Smooth muscle cell (in vitro differentiated cells): Measurements from ENCODE around the gene DPYSL3. TPM values are rescaled to one million over a fixed set of nuclear protein-coding genes. Genes with fewer than 3 reads are reported as not detected.

Experiments
- DNase-seq: peaks from one replicate; lab custom pipeline; 2025; ENCODE audit not compliant: unreplicated experiment; lab: John Stamatoyannopoulos, UW
- H2AFZ ChIP-seq: fragments of 200-600 bp; sonication (generic); 2 replicates; pipeline ENCODE4 v1.6.0; 2016; ENCODE audit warnings: antibody characterized with exemption, low read depth, mild to moderate bottlenecking
- H3F3A ChIP-seq: fragments of 200-600 bp; sonication (generic); 2 replicates; pipeline ENCODE4 v1.6.0; 2017; ENCODE audit warnings: antibody characterized with exemption, low read depth
- H3K27ac ChIP-seq: fragments of 200-600 bp; sonication (generic); 2 replicates; pipeline ENCODE4 v1.5.1; 2016; ENCODE audit warnings: low read depth, mild to moderate bottlenecking
- H3K27me3 ChIP-seq: fragments of 200-600 bp; sonication (generic); 2 replicates; pipeline ENCODE4 v1.6.1; 2016; ENCODE audit warnings: low read depth, mild to moderate bottlenecking
- H3K36me3 ChIP-seq: fragments of 200-600 bp; sonication (generic); 2 replicates; pipeline ENCODE4 v1.5.1; 2016; ENCODE audit warnings: low read depth
- H3K4me1 ChIP-seq: fragments of 200-600 bp; sonication (generic); 2 replicates; pipeline ENCODE4 v1.5.1; 2016; ENCODE audit warnings: low read depth
- H3K4me2 ChIP-seq: fragments of 200-600 bp; sonication (generic); 2 replicates; pipeline ENCODE4 v1.6.0; 2016; ENCODE audit warnings: mild to moderate bottlenecking
- H3K4me3 ChIP-seq: fragments of 200-600 bp; sonication (generic); 2 replicates; pipeline ENCODE4 v1.5.1; 2016; ENCODE audit warnings: mild to moderate bottlenecking
- H3K79me2 ChIP-seq: fragments of 200-600 bp; sonication (generic); 2 replicates; pipeline ENCODE4 v1.6.0; 2016; ENCODE audit warnings: low read depth, mild to moderate bottlenecking
- H3K9ac ChIP-seq: fragments of 200-600 bp; sonication (generic); 2 replicates; pipeline ENCODE4 v1.6.0; 2016; ENCODE audit warnings: low read depth
- H3K9me3 ChIP-seq: fragments of 200-600 bp; sonication (generic); replicated peaks from 2 replicates; pipeline ENCODE4 v1.5.1; 2016; ENCODE audit warnings: low read depth
- H4K20me1 ChIP-seq: fragments of 200-600 bp; sonication (generic); 2 replicates; pipeline ENCODE4 v1.6.0; 2016; ENCODE audit warnings: low read depth
- whole genome bisulfite sequencing: methylation state at CpG from one replicate; pipeline ENCODE4 v1.1.7; 2016; ENCODE audit warnings: low lambda C conversion rate; 5-methylcytosine and 5-hydroxymethylcytosine counted together
- polyA plus RNA-seq: library from polyadenylated mRNA; unstranded; fragments of >200 nt; fragmentation: Nextera tagmentation; extraction: Ambion mirVana; gene quantifications from 2 replicates; pipeline ENCODE4 v1.2.1, GENCODE V29; 2016
- total RNA-seq: library from RNA; depleted of rRNA; stranded (reverse); fragments of >200 nt; gene quantifications from 2 replicates; pipeline ENCODE4 v1.2.3, GENCODE V29; 2014
- TF ChIP-seq, protein P1 (sequence below): fragments of 200-600 bp; sonication (generic); IDR thresholded peaks from 2 replicates; pipeline ENCODE4 v1.5.1; 2017; ENCODE audit warnings: borderline replicate concordance, mild to moderate bottlenecking, antibody characterized with exemption; ENCODE audit not compliant: insufficient read depth, poor library complexity, severe bottlenecking

Gene DPYSL3
- total and polyA plus RNA-seq, 2 experiments from 2014 or later = 65.5 to 124 TPM

DNA sequence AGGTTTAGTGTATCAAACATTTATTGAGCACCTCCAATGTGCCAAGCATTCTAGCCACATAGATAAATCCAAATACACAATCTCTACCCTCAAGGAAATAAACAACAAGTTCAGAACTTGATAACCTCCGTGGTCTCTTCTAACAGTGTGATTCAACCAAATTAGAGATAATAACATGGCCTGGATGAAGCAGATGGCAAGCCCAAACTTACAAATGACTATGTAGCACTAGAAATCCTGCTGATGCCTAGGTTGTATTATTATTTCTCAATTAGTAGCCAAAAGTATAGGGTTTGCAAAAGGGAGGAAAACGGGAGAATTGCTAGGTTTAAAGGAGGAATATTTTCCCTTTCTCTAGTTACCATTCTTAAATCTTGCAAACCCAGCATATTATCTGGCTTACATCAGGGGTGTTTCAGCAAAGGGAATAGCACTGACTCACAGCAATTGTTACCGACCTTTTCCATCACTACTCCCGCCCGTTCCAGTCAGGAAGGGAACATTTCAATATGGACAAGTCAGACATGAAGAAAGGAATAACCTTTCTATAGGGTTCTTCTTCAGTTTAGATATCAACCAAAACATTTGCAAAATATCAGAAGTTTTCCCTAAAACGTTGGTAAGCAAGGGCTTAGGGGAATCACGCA is 2.3 kb downstream of the DPYSL3 start:
- H3K9me3 ChIP-seq = no peaks in the 10 kb centered on the region
- no peak overlapping the region for H3K27ac ChIP-seq
- H3K4me2 ChIP-seq = peak overlapping the region; percentile 98
- no peak overlapping the region for H3K9ac ChIP-seq
- no peak overlapping the region for H2AFZ ChIP-seq
- H3K27me3 ChIP-seq = no peaks in the 10 kb centered on the region
- TF ChIP-seq, protein P1, sequence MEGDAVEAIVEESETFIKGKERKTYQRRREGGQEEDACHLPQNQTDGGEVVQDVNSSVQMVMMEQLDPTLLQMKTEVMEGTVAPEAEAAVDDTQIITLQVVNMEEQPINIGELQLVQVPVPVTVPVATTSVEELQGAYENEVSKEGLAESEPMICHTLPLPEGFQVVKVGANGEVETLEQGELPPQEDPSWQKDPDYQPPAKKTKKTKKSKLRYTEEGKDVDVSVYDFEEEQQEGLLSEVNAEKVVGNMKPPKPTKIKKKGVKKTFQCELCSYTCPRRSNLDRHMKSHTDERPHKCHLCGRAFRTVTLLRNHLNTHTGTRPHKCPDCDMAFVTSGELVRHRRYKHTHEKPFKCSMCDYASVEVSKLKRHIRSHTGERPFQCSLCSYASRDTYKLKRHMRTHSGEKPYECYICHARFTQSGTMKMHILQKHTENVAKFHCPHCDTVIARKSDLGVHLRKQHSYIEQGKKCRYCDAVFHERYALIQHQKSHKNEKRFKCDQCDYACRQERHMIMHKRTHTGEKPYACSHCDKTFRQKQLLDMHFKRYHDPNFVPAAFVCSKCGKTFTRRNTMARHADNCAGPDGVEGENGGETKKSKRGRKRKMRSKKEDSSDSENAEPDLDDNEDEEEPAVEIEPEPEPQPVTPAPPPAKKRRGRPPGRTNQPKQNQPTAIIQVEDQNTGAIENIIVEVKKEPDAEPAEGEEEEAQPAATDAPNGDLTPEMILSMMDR = no peak
- no peaks in the 10 kb centered on the region for H4K20me1 ChIP-seq
- DNase-seq = no peak
- no peaks in the 10 kb centered on the region for H3K36me3 ChIP-seq
- no peaks in the 10 kb centered on the region for H3F3A ChIP-seq
- WGBS = 42% methylated on average over 7 of the region's 7 CpGs
- H3K4me3 ChIP-seq = peak overlapping the region; percentile 79
- peaks cover 11% of the 10 kb centered on the region for H3K4me1 ChIP-seq
- H3K79me2 ChIP-seq = peaks cover 8% of the 10 kb centered on the region

DNA sequence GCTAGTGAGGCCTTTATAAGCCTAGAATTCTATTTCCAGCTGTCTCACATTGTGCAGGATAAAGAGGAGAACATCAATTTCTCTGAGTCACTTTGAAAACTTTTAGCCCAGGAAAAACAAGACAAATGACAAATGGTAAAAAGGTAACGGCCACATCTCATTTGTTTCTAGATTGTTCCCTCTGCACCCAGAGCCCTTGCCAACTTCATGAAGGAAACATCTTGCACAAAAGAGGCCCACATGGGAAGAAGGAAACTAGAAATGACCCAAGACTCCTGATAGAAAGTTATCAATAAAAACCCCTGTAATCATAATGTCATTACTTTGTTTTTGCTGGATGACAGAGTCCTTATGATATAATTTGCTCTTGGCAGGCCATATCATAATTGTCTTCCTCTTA is 5.3 kb downstream of the DPYSL3 start:
- peaks cover 14% of the 10 kb centered on the region for H3K79me2 ChIP-seq
- WGBS = 86% methylated on average over 1 of the region's 1 CpG
- no peaks in the 10 kb centered on the region for H3F3A ChIP-seq
- H3K27me3 ChIP-seq = no peaks in the 10 kb centered on the region
- H3K4me2 ChIP-seq = no peak overlapping the region
- no peak overlapping the region for H3K4me3 ChIP-seq
- no peaks in the 10 kb centered on the region for H3K36me3 ChIP-seq
- TF ChIP-seq, protein P1 = no peak
- no peaks in the 10 kb centered on the region for H3K9me3 ChIP-seq
- H2AFZ ChIP-seq = no peak overlapping the region
- no peak for DNase-seq
- H3K9ac ChIP-seq = no peak overlapping the region
- H3K27ac ChIP-seq = no peak overlapping the region
- peaks cover 6% of the 10 kb centered on the region for H3K4me1 ChIP-seq
- H4K20me1 ChIP-seq = no peaks in the 10 kb centered on the region

DNA sequence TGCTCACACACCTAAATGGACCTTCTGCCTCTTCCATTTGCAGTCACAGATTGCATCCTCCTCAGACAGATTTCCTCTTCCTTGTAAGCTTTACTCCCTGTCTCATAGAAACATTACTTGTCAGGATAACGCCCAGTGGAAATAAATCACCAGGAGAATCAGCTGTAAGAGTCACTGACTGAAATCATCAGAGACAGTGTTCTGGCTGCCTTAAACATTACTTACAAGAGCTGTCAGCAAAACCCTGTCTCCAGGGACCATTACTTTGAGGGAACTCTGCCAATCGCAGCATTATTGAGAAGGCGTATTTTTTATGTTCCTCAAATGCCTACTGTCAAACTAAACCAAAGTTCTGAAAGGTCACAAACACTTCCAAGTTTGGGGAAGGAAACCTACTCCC is 5.9 kb downstream of the DPYSL3 start:
- no peak for DNase-seq
- WGBS = 44% methylated on average over 3 of the region's 3 CpGs
- H3K79me2 ChIP-seq = peaks cover 14% of the 10 kb centered on the region
- TF ChIP-seq, protein P1 = no peak
- H3K36me3 ChIP-seq = no peaks in the 10 kb centered on the region
- no peak overlapping the region for H3K4me2 ChIP-seq
- H4K20me1 ChIP-seq = no peaks in the 10 kb centered on the region
- H3K27ac ChIP-seq = no peak overlapping the region
- H3K27me3 ChIP-seq = no peaks in the 10 kb centered on the region
- peaks cover 6% of the 10 kb centered on the region for H3K4me1 ChIP-seq
- H3K4me3 ChIP-seq = no peak overlapping the region
- no peak overlapping the region for H3K9ac ChIP-seq
- H2AFZ ChIP-seq = no peak overlapping the region
- H3F3A ChIP-seq = no peaks in the 10 kb centered on the region
- H3K9me3 ChIP-seq = no peaks in the 10 kb centered on the region

DNA sequence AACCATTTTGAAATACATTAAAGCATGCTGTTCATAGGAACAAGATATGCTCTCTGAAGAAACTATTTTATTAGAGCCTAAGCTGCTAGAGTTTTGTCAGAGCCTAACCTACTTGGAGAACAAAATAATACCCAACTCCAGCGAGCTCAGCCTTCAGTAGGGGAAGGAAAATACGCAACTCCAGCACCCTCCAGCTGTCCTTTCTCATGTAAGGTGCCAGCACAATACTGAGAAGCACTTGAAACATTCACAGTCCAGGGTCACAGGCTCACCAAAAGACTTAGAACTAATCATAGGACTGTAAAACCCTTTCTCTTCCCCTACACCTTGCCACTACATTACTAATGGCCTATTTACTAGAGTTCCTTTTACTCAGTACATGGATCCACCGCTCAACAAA is 18.9 kb downstream of the DPYSL3 start:
- no peak overlapping the region for H2AFZ ChIP-seq
- WGBS = 78% methylated on average over 3 of the region's 3 CpGs
- no peak overlapping the region for H3K4me2 ChIP-seq
- no peaks in the 10 kb centered on the region for H4K20me1 ChIP-seq
- H3K27me3 ChIP-seq = no peaks in the 10 kb centered on the region
- H3K4me3 ChIP-seq = no peak overlapping the region
- TF ChIP-seq, protein P1 = no peak
- no peaks in the 10 kb centered on the region for H3F3A ChIP-seq
- H3K9ac ChIP-seq = no peak overlapping the region
- no peaks in the 10 kb centered on the region for H3K9me3 ChIP-seq
- no peak overlapping the region for H3K27ac ChIP-seq
- H3K36me3 ChIP-seq = no peaks in the 10 kb centered on the region
- H3K79me2 ChIP-seq = peaks cover 10% of the 10 kb centered on the region
- no peaks in the 10 kb centered on the region for H3K4me1 ChIP-seq
- DNase-seq = no peak
